GM18861 (cell line): ENCODE data around the gene KLF6.

ENCODE experiments used
- ATAC-seq: cut with Tn5 transposase; IDR thresholded peaks from one replicate; pipeline ENCODE4 v1.9.1; 2021; ENCODE audit not compliant: unreplicated experiment

The KLF6 gene

GRCh38 chr10:3811291-3811870, 26.4 kb upstream of the KLF6 start:
- ATAC-seq: peak; percentile 75

- ATAC-seq: no peak
Measured at GRCh38 chr10:3808689-3809199, 23.7 kb upstream of the KLF6 start.

- ATAC-seq: no peak
Measured at GRCh38 chr10:3807928-3808496, 23.0 kb upstream of the KLF6 start.

- no peak for ATAC-seq
Measured at GRCh38 chr10:3807211-3807927, 22.4 kb upstream of the KLF6 start.

- no peak for ATAC-seq
Measured at GRCh38 chr10:3806603-3807002, 21.6 kb upstream of the KLF6 start.

GRCh38 chr10:3805791-3806461, 20.9 kb upstream of the KLF6 start:
- ATAC-seq: peak; percentile 25

- ATAC-seq: peak; percentile 45
Measured at GRCh38 chr10:3805201-3805790, 20.3 kb upstream of the KLF6 start.

GRCh38 chr10:3803927-3804741, 19.1 kb upstream of the KLF6 start:
- ATAC-seq: no peak

GRCh38 chr10:3803295-3803926, 18.4 kb upstream of the KLF6 start:
- no peak for ATAC-seq

- ATAC-seq: no peak
Measured at GRCh38 chr10:3802526-3803265, 17.7 kb upstream of the KLF6 start.

- ATAC-seq: no peak
Measured at GRCh38 chr10:3801558-3802192, 16.7 kb upstream of the KLF6 start.

GRCh38 chr10:3800586-3800985, 15.6 kb upstream of the KLF6 start:
- no peak for ATAC-seq

- no peak for ATAC-seq
Measured at GRCh38 chr10:3797750-3798149, 12.7 kb upstream of the KLF6 start.

GRCh38 chr10:3793553-3793952, 8.5 kb upstream of the KLF6 start:
- ATAC-seq: no peak

GRCh38 chr10:3792710-3793219, 7.8 kb upstream of the KLF6 start:
- ATAC-seq: no peak

GRCh38 chr10:3791974-3792633, 7.1 kb upstream of the KLF6 start:
- ATAC-seq: no peak

- no peak for ATAC-seq
Measured at GRCh38 chr10:3790858-3791257, 5.8 kb upstream of the KLF6 start.

GRCh38 chr10:3790272-3790671, 5.3 kb upstream of the KLF6 start:
- ATAC-seq: no peak
